ENCODE measurements around the gene CENPP.

Gene CENPP

GRCh38 chr9:92429836-92430235 is 104.1 kb downstream of the CENPP start:
- DNase-seq: no peak

- DNase-seq: no peak
Observed at GRCh38 chr9:92432350-92432749, 106.6 kb downstream of the CENPP start.

DNA sequence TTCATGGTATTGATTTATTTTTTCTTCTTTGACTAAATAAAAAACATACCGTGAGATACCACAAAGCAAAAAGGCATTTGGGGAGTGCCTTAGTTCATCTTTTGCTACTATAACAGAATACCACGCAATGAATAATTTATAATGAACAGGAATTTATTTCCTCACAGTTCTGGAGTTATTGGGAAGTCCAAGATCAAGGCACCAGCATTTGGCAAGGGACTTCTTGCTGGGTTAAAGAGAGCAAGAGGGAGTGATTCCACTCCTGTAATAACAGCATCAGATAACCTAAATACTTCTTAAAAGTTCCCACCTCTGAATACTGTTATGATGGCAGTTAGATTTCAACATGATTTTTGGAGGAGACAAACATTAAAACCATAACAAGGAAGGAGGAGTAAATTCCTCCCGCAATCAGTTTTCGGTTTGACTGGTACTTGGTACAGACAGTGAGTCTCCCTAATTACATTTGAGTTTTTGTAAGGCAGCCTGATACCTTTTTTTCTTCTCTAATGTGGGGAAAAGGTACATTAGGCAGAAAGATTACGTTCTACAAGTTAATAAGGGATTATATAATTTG is 107.3 kb downstream of the CENPP start:
- DNase-seq: no peak

GRCh38 chr9:92435263-92435662 is 109.5 kb downstream of the CENPP start:
- no peak for DNase-seq

DNA sequence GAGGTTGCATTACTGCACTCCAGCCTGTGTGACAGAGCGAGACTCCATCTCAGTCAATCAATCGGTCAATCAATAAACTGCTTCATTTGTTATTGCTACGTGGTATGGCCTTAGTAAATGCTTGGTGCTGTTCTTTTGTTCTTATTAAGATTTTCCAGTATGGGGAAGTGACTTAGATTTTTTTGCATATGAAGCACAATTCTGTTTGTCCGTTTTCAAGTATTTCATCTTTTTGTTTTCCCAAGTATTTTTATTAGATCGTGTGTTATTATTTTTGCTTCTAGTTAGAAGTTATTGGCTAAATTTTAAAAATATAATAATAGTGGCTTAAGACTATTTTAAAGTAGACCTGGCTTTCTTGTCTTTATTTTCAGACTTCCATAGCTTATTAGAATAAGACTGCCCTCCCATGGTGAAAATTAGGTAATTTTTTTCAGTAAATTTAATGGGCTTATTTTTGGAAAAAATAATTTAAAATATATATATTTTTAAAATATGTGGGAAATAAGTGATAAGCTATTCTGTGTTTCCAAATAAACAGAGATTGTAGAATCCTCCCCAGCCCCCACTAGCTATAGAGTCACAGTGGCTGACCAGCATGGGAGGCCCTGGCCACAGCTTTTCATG is 113.3 kb downstream of the CENPP start:
- DNase-seq: no peak

DNA sequence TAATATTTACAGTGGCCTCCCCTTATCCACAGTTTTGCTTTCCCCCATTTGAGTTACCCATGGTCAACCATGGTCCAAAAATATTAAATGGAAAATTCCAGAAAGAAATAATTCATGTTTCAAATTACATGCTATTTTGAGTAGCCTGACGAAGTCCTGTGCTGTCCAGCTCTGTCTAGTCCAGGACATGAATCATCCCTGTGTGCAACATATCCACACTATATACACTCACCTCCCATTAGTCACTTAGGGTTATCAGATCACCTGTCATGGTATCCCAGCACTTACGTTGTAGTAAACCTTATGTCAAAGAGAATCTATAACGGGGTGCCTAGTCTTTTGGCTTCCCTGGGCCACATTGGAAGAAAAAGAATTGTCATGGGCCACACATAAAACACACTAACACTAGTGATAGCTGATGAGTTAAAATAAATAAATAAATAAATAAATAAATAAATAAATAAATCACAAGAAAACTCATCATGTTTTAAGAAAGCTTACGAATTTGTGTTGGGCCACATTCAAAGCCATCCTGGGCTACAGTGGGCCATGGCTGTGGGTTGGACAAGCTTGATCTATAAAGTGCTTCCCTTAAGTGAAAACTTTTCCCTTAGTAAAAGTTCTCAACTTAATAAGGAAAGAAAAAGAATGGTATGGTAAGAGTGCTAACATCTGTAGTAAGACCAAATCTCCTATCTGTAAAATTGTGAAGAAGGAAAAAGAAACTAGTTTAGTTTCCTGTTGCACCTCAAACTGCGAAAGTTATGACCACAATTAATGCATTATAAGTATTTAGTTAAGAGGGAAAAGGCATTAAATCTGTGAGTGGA is 114.4 kb downstream of the CENPP start:
- DNase-seq: no peak

DNA sequence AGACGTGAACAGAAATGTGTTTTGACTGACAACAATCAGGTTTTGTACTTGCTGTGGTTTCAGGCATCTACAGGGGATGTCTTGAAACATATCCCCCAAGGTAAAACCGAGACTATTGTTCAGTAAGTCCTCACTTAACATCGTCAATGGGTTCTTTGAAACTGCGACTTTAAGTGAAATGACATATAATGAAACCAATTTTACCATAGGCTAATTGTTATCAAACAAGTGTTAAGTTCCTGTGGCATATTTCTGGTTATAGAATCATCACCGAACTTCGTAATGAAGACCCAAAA is 114.9 kb downstream of the CENPP start:
- DNase-seq: no peak

DNA sequence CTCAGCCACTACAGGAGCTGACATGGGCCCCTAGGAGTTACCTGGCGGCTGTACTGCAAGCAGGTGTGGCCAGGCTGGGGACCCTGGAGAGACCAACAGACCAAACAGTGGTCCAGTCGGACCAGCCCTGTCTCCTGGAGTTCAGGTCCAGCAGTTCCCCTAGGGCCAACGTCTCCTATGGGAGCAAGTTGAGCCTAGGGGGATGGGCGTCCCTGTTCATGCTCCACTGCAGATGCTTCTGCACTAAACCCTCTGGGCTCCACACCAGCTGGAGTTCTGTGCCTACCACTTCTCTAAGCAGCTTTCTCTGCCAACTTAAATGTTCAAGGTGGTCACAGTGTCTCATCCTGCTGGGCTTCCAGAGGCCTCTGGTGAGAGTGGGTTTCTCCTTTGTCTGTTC is 119.1 kb downstream of the CENPP start:
- DNase-seq: no peak

DNA sequence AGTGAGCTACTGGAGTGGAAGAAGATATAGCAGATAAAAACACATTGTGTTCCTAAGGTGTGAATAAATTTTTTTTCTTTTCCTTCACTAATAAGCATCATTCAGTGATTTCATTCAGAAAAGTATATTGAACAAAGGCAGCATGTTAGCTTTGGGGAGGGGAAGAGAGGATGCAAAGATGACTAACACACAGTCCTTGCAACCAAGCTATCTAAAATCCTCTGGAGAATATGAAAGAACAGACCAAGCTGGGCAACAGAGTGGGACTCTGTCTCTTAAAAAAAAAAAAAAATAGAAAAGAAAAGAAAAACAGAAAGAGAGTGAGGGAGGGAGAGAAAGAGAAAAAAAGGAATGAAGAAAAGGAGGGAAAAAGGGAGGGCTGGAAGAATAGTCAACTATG is 120.8 kb downstream of the CENPP start:
- DNase-seq: no peak

DNA sequence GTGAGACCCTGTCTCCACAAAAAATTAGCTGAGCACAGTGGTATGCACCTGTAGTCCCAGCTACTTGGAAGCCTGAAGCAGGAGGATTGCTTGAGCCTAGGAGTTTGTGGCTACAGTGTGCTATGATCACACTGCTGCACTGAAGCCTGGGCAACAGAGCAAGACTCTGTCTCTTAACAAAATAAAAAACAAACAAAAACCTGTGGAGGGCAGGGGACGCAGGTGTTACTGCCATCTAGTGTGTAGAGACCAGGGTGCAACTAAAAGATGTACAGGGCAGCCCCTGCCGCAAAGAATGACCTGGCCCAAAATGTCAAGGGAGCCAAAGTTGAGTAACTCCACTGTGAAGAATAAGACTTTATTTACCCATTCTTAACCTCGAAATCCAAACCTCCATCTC is 129.5 kb downstream of the CENPP start:
- DNase-seq: no peak

- DNase-seq: no peak
Observed at GRCh38 chr9:92457576-92457975, 131.8 kb downstream of the CENPP start.

DNA sequence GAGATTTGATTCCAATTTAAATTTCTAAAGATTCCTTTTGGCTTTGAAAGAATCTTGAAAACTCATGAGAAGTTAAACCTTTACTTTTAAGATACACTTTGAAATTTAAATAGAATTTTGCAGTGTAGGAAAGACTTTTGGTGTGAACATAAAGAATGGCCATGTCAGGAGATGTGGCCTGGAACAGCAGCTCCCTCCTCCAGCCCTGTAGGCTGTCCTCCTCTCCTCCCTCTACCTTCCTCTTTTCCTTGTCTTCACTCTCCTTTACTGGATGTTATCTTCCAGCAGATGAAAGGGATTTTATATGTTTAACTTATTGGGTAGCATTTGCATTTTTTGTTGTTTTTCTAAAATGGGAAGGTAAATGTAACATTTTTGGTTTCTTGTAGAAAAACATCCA is 137.6 kb downstream of the CENPP start:
- DNase-seq: no peak

GRCh38 chr9:92463984-92464383 is 138.2 kb downstream of the CENPP start:
- DNase-seq: no peak

DNA sequence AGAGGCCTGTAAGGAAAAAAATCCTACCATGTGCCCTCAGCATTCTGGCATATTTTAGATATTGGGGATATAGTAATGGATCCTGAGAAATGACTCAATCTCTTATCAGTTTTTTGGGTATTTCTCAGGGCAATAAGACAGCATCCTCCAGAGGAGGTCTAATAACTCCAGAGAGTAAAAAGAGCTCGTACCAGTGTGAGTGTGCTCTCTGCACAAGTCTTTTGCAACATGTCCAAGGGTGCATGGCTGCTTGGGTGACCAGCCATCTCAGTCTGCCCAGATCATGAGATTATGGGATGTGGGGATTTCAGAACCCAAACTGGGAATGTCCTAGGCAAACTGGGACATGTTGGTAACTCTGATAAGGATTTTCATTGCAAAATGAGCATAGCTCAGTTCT is 141.3 kb downstream of the CENPP start:
- DNase-seq: no peak

DNA sequence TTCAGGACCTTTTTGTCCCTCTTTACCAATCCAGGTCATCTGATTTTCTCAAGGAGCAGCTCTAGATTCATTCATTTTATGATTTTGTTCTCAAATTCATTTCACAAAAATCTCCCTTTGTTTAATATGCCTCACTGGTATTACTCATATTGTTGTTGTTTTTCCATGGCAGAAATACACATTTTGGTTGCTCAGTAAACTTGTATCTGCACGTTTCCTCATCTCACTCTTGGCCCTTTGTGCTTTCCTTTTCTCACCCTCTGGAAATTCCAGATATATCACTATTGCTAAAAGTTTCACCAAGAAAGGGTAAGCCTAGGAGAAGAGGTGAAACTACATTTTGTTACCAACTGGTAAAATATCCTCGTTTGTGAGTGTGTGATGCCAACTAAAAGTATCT is 141.8 kb downstream of the CENPP start:
- DNase-seq: no peak

DNA sequence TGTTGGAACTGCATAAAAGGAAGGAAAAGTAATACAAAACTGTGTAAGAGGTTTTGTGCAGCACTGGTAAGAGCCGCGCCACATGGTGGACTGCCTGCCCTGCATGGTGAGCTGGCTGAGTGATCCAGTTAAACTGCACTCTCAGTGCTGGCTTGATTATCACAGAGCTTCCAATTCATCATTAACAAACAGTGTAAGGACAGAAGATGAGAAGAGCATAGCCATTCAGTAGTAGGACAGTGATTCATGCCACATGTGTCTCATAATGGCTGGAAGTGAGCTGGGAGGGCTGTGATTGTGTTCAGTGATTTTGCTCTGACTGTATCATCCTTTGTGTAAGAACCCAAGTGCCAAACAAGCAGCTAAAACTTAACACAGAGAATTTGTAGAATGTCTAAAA is 142.5 kb downstream of the CENPP start:
- DNase-seq: no peak

GRCh38 chr9:92474587-92474986 is 148.8 kb downstream of the CENPP start:
- DNase-seq: no peak

GRCh38 chr9:92476962-92477361 is 151.2 kb downstream of the CENPP start:
- DNase-seq: no peak

DNA sequence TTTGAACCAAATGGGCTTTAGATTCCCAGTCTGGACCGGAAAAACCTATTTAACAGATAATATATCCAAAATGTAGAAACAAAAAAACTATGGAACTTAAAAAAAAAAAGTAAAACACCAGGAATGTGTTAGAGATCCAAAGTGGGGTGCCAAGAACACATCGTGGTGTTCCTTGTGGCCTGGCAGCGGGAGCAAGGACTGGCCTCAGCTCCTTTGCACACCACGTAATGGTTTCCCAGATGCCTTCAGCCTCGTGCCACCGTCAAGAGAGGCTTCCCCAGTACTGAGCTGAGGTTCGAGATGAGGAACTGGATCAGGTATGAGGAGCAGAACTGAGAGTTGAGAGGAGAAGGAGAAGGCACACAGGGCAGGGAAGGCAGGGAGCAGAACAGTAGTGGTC is 153.0 kb downstream of the CENPP start:
- no peak for DNase-seq

GRCh38 chr9:92479346-92479745 is 153.6 kb downstream of the CENPP start:
- no peak for DNase-seq

DNA sequence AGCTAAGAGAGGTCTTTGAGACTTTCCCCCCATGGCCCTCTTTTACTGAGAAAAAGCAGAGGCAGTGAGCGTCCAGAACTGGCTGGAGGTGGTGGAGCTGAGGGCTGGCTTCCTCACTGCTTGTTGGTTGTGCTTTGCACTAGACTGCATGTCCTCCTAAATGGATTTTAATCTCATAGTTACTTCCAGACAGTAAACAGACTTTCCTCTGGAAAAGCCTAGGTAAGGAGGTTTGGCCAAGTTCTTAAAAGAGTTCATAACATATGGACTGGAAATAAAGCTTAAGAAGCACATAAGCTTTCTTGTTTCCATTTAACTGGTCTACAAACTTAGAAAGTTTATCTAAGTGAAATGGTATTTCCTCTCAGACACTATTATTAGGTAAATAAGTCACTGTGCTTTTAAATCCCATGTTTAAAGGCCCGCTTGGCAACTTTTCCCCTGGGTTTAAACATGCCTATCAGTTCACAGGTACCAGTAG is 154.6 kb downstream of the CENPP start:
- DNase-seq: no peak

DNA sequence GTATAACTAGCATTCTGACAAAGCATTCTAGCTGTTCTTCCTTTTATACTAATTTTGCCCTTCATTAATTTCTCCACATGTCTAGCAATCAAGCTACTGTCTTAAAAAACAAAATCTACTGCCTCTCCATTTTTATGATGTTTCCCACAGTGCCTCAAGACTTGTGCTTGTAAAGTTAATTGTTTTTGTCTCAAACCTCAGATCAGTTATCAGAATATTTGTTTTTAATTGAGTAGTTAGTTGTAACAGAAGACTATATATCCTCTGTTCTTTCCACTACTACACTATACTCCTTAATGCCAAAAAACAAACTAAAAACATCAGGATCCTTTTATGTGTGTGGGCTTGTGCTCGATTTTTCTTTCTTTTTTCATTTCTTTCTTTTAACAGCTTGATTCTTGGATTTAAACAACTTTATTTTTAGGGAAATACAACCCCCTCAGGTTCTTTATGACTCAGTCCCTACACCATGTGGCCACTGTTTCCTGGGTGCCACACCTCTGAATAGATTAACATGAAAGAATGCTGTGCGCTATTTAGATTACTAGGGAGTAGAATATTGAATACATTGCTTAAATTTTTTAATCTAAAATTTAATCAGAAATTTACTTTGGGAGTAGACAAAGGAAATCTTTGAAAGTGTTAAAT is 155.4 kb downstream of the CENPP start:
- no peak for DNase-seq

DNA sequence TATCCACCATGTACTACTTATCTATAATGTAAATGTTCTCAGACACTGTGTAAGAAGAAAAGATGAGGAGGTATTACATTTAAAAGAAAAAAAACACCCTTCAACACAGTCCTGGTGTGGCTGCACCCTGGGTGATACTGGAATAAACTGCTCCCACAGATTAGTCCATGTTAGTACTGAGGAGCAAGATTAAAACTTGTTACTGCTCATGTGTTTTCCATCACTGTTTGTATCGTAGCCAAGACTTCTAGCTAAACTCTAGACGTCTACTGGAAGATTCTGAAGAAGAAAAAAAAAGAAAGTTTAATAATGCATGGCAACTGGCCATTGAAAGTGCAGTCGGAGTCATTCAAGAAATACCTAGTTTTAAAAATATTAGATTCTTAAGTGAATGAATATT is 156.6 kb downstream of the CENPP start, which contains the start of gene ASPN:
Gene ASPN (minus strand): TSS at position 178 of the 400 bp plus-strand sequence.
- DNase-seq: no peak

- no peak for DNase-seq
Observed at GRCh38 chr9:92482805-92483204, 157.1 kb downstream of the CENPP start.

All from stimulated activated CD4-positive, alpha-beta T cell treated with anti-CD3 and anti-CD28 coated beads, Interleukin-4, amount 100 ng/mL, for 24 hours (primary cell).